ENCODE data around the gene ST14.

DNA sequence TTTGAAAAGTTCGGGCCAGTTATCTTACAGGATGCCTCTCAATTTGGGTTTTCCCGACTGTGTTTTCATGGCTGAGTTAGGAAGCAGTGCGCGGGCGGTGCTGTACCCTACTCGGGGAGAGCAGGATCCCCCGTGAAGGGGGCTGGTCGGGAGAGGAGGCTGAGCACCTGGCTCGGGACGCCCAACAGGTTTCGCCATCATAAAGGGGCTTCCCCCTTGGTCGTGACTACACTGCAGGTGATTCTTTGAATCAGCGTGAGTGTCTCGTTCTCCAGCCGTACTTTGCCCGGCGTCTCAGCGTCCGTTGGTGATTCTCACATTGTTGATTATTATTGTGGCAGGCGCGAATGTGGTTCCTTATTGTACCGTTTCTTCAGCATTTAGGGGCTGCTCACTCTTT is 46.6 kb downstream of the ST14 start:
- TF ChIP-seq, protein P1, sequence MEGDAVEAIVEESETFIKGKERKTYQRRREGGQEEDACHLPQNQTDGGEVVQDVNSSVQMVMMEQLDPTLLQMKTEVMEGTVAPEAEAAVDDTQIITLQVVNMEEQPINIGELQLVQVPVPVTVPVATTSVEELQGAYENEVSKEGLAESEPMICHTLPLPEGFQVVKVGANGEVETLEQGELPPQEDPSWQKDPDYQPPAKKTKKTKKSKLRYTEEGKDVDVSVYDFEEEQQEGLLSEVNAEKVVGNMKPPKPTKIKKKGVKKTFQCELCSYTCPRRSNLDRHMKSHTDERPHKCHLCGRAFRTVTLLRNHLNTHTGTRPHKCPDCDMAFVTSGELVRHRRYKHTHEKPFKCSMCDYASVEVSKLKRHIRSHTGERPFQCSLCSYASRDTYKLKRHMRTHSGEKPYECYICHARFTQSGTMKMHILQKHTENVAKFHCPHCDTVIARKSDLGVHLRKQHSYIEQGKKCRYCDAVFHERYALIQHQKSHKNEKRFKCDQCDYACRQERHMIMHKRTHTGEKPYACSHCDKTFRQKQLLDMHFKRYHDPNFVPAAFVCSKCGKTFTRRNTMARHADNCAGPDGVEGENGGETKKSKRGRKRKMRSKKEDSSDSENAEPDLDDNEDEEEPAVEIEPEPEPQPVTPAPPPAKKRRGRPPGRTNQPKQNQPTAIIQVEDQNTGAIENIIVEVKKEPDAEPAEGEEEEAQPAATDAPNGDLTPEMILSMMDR (IDR thresholded peaks at IDR 0.05) = no peak
- TF ChIP-seq EZH2 (IDR thresholded peaks at IDR 0.05) = no peak
- no peak for TF ChIP-seq EZH2phosphoT487 (IDR thresholded peaks at IDR 0.05)
